GM18520 (cell line): ENCODE results near the gene ZNRD2.

Experiments
- ATAC-seq: cut with Tn5 transposase; IDR thresholded peaks from one replicate; pipeline ENCODE4 v1.9.1; 2021; ENCODE audit not compliant: unreplicated experiment

ZNRD2 gene

GRCh38 chr11:65537620-65538231, 32.6 kb upstream of the ZNRD2 start:
- no peak for ATAC-seq

GRCh38 chr11:65538232-65538914, 31.9 kb upstream of the ZNRD2 start:
- ATAC-seq = no peak

- no peak for ATAC-seq
Measured at GRCh38 chr11:65538915-65539743, 31.1 kb upstream of the ZNRD2 start.

GRCh38 chr11:65539744-65540289, 30.5 kb upstream of the ZNRD2 start:
- peak; percentile 38 for ATAC-seq

- peak; percentile 34 for ATAC-seq
Measured at GRCh38 chr11:65540290-65541092, 29.8 kb upstream of the ZNRD2 start.

GRCh38 chr11:65541093-65541982, 28.9 kb upstream of the ZNRD2 start:
- no peak for ATAC-seq

- ATAC-seq = no peak
Measured at GRCh38 chr11:65542738-65543390, 27.4 kb upstream of the ZNRD2 start.

- no peak for ATAC-seq
Measured at GRCh38 chr11:65545853-65546216, 24.4 kb upstream of the ZNRD2 start.

- no peak for ATAC-seq
Measured at GRCh38 chr11:65546217-65546958, 23.9 kb upstream of the ZNRD2 start.

- no peak for ATAC-seq
Measured at GRCh38 chr11:65547446-65548125, 22.7 kb upstream of the ZNRD2 start.

- ATAC-seq = no peak
Measured at GRCh38 chr11:65548395-65548794, 21.9 kb upstream of the ZNRD2 start.

- ATAC-seq = no peak
Measured at GRCh38 chr11:65549096-65549495, 21.2 kb upstream of the ZNRD2 start.

- ATAC-seq = no peak
Measured at GRCh38 chr11:65551572-65552387, 18.5 kb upstream of the ZNRD2 start.

- ATAC-seq = no peak
Measured at GRCh38 chr11:65552388-65552951, 17.8 kb upstream of the ZNRD2 start.

GRCh38 chr11:65553301-65554001, 16.8 kb upstream of the ZNRD2 start:
- no peak for ATAC-seq

GRCh38 chr11:65554057-65554818, 16.0 kb upstream of the ZNRD2 start:
- no peak for ATAC-seq
